Left lung (tissue), 10 donors: ENCODE data around the gene EEF1AKMT4. TPM values are rescaled to one million over a fixed set of nuclear protein-coding genes. Genes with fewer than 3 reads are reported as not detected.
A peak's percentile ranks its signal among the peaks of the same experiment; 100 is the strongest.

Experiments
- ATAC-seq: fragments of 200-7000 bp; cut with Tn5 transposase; one replicate; pipeline ENCODE4 v1.9.1; 2020; ENCODE audit warnings: moderate library complexity
- DNase-seq, 4 donors: peaks; one replicate each; pipeline ENCODE4 v3.0.0-alpha.2; 2013 to 2020
- H3K27ac ChIP-seq, 2 donors: fragments of 200-600 bp; sonication (generic) in 1 of 2; one replicate each; pipeline versions ENCODE4 v1.5.0 to v1.8.0; 2020 to 2021
- H3K27me3 ChIP-seq, 2 donors: fragments of 200-600 bp; sonication (generic) in 1 of 2; one replicate each; pipeline versions ENCODE4 v1.5.0 to v1.8.0; 2020 to 2021
- H3K36me3 ChIP-seq, 2 donors: fragments of 200-600 bp; sonication (generic) in 1 of 2; one replicate each; pipeline versions ENCODE4 v1.5.0 to v1.8.0; 2020 to 2021
- H3K4me1 ChIP-seq, 2 donors: fragments of 200-600 bp; one replicate each; pipeline ENCODE4 v1.8.0; 2021
- H3K4me3 ChIP-seq, 2 donors: fragments of 200-600 bp; sonication (generic) in 1 of 2; one replicate each; pipeline versions ENCODE4 v1.5.0 to v1.8.0; 2020 to 2021; ENCODE audit warnings: mild to moderate bottlenecking in 1 of 2
- H3K9me3 ChIP-seq, 2 donors: fragments of 200-600 bp; sonication (generic) in 1 of 2; one replicate each; pipeline versions ENCODE4 v1.5.0 to v1.8.0; 2020 to 2021
- intact Hi-C, 2 donors: fragments of 100-400 bp; cut with DNase I; formaldehyde crosslinking; loops; one replicate each; pipeline versions ENCODE4 v1.11.2 to v1.14.2; 2022
- polyA plus RNA-seq, 6 donors: library from polyadenylated mRNA; unstranded; fragments of 120-200 nt; gene quantifications; one replicate each; pipeline ENCODE4 v1.2.1, GENCODE V29; 2013; ENCODE audit not compliant: insufficient read length in 6 of 6
- total RNA-seq, 2 donors: library from RNA; stranded (reverse); fragmentation: NEBNext Ultra II Directional; extraction: Animal tissue kit (Norgen Biotek cat#: 25700); gene quantifications; one replicate each; pipeline ENCODE4 v1.2.1, GENCODE V29; 2021
- TF ChIP-seq, protein P1 (sequence below), 2 donors: fragments of 200-600 bp; sonication (generic) in 1 of 2; IDR thresholded peaks; one replicate each; pipeline versions ENCODE4 v1.5.0 to v1.8.0; 2021; ENCODE audit warnings: antibody characterized with exemption in 2 of 2
- donor health status: DM: no; HTN: yes; CAD: no.
- donor health status: DM: no; HTN: no; CAD: no.

EEF1AKMT4 gene
- total and polyA plus RNA-seq, 8 donors = 1.8 to 6.5 (median 2.7) TPM

DNA sequence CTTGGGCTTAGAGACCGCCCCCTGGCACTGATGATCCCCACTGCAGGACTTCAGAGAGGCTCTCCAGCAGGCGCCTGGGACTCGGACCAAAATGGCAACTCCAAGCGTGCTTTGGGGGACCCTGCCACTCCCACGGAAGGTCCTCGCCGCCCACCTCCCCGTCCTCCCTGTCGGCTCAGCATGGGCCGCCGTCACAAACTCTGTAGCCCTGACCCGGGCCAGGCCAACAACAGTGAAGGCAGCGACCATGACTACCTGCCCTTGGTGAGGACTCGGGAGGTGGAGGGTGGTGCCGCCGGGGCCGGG lies 8.4 kb upstream of the EEF1AKMT4 start:
- no peaks in the 10 kb centered on the region for H3K9me3 ChIP-seq
- peaks cover 0 to 15% of the 10 kb centered on the region in 2 donors for H3K27me3 ChIP-seq
- no peak overlapping the region for H3K27ac ChIP-seq
- ATAC-seq (no peak), DNase-seq (no peak)
- intact Hi-C loops = no loop called here
- H3K4me3 ChIP-seq = no peak overlapping the region
- peaks cover 0 to 41% of the 10 kb centered on the region in 2 donors for H3K36me3 ChIP-seq
- H3K4me1 ChIP-seq = peaks cover 0 to 7% of the 10 kb centered on the region in 2 donors
- TF ChIP-seq, protein P1, sequence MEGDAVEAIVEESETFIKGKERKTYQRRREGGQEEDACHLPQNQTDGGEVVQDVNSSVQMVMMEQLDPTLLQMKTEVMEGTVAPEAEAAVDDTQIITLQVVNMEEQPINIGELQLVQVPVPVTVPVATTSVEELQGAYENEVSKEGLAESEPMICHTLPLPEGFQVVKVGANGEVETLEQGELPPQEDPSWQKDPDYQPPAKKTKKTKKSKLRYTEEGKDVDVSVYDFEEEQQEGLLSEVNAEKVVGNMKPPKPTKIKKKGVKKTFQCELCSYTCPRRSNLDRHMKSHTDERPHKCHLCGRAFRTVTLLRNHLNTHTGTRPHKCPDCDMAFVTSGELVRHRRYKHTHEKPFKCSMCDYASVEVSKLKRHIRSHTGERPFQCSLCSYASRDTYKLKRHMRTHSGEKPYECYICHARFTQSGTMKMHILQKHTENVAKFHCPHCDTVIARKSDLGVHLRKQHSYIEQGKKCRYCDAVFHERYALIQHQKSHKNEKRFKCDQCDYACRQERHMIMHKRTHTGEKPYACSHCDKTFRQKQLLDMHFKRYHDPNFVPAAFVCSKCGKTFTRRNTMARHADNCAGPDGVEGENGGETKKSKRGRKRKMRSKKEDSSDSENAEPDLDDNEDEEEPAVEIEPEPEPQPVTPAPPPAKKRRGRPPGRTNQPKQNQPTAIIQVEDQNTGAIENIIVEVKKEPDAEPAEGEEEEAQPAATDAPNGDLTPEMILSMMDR (IDR thresholded peaks at IDR 0.05) = no peak

DNA sequence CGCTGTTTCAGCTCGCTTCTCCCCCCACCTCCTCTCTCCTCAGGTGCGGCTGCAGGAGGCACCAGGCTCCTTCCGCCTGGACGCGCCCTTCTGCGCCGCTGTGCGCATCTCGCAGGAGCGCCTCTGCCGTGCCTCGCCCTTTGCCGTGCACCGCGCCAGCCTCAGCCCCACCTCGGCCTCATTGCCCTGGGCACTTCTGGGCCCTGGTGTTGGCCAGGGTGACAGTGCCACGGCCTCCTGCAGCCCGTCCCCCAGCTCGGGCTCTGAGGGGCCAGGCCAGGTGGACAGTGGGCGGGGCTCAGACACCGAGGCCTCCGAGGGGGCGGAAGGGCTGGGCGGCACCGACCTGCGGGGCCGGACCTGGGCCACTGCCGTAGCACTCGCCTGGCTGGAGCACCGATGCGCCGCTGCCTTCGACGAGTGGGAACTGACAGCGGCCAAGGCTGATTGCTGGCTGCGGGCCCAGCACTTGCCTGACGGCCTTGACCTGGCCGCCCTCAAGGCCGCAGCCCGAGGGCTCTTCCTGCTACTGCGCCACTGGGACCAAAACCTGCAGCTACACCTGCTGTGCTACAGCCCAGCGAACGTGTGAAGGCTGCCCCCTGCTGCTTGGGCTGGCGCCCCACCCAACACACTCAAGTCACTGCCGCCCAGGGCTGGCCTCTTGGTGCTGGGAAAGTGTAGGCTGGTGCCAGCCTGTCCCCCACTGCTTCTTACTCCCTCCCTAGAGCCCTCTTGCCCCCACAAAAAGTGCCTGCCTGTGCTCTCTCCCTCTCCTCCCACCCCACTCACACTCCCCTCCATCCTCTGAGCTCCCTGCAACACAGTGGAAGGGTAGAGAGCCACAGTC lies 7.8 kb upstream of the EEF1AKMT4 start:
- Histone ChIP-seq H3K9me3 (no peaks in the 10 kb centered on the region), H3K36me3 (peaks cover 0 to 41% of the 10 kb centered on the region in 2 donors), H3K4me1 (peaks cover 0 to 7% of the 10 kb centered on the region in 2 donors), H3K4me3 (no peak overlapping the region), H3K27ac (no peak overlapping the region), H3K27me3 (peaks cover 0 to 11% of the 10 kb centered on the region in 2 donors)
- TF ChIP-seq, protein P1 (IDR thresholded peaks at IDR 0.05) = peak; percentile 26 to 53
- ATAC-seq (peak; percentile 96), DNase-seq (peak in 3 of 4 donors; percentile 49 to 82 (median 78))
- intact Hi-C loops = no loop called here

DNA sequence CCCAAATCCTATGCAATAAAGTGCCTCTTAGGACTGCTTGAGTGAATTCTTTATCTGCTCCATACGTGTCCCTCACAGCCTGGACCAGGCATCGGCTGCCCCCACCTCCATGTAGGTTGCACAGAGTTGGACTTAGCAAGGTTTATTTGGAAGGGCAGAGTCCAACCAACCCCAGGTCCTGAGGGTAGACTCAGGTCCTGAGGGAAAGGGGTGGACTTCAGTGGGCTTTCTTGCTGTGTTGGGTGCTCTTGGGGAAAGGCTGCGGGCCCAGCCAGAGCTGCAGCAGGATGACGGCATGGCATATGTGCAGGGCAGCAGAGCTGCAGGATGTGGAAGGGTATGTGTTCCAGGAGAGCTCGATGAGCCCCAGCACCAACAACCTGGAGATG lies 7.2 kb upstream of the EEF1AKMT4 start:
- TF ChIP-seq, protein P1 (IDR thresholded peaks at IDR 0.05) = no peak
- Histone ChIP-seq H3K4me3 (no peak overlapping the region), H3K27me3 (peaks cover 0 to 7% of the 10 kb centered on the region in 2 donors), H3K4me1 (peaks cover 0 to 12% of the 10 kb centered on the region in 2 donors), H3K36me3 (peaks cover 0 to 41% of the 10 kb centered on the region in 2 donors), H3K27ac (no peak overlapping the region), H3K9me3 (no peaks in the 10 kb centered on the region)
- intact Hi-C loops = no loop called here
- DNase-seq (no peak), ATAC-seq (no peak)

DNA sequence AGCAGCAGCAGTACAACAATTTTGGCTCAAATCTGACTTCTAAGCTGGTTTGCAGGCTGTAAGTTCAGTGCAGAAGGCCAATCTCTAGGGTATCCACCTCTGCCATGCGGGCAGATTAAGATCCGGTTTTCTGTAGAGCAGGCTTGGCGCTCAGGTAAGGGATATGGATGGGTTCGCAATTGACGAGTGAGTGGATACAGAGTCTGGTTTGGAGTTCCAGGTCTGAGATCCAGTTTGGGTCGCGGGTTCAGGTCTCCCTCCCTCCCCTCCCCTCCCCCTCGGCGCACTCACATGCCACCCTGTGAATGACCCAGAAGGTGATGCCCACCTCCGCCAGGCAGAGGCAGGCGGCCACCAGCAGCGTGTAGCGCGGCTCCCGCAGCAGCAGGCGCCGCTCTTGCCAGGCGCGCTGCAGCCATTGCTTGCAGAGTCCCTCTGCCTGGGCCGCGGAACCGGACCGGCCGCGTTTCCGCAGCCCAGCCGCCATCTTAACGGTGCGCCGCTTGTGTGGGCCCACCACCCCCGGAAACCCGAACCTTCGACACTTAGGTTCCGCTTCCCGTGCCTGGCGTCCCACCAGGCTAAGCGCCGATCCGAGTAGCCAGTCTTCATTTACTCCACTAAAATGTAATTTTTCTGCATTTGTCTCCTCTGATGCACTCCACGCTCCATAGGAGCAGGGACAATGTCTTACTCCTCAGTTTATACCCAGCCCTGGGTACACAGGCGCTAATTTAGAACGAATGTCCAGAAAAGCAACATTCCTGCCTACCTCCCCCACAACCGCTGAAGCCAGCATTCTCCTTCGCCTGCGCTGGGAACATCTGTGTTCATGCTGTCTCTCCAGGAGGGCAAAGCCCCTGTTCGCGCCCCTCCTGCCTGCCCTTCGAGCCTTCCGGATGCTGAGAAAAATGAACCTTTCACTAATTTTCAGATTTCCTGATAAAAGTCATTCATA lies 739 bp upstream of the EEF1AKMT4 start, which contains the start of gene ALG3:
ALG3 (minus strand) TSS at position 509 of the 958 bp plus-strand sequence; CDS start at position 487, 22 bp downstream.
- peaks cover 0 to 27% of the 10 kb centered on the region in 2 donors for H3K4me1 ChIP-seq
- intact Hi-C loops = no loop called here
- TF ChIP-seq, protein P1 (IDR thresholded peaks at IDR 0.05) = no peak

More for the DNA sequence above, 739 bp upstream of the EEF1AKMT4 start, which contains the start of gene ALG3:
- DNase-seq (peak; percentile 85 to 93 (median 87)), ATAC-seq (peak; percentile 85)
- H3K9me3 ChIP-seq = no peaks in the 10 kb centered on the region
- H3K27ac ChIP-seq = peak within 1 kb of the TSS; percentile 73 to 91
- H3K36me3 ChIP-seq = peaks cover 0 to 21% of the 10 kb centered on the region in 2 donors
- H3K4me3 ChIP-seq = peak within 1 kb of the TSS; percentile 69 to 72
- H3K27me3 ChIP-seq = no peaks in the 10 kb centered on the region
